NB4 (cell line): ENCODE measurements around the gene KAT7.
"Not testable (repeated sequence)": the region's sequence is repeated elsewhere in the genome, so short reads cannot be mapped to it uniquely, and the experiment has no call there.

Experiments
- DNase-seq: peaks from one replicate; pipeline ENCODE4 v3.0.0; 2010; ENCODE audit warnings: low read depth
- H3K4me3 ChIP-seq: one replicate; pipeline ENCODE4 v1.5.1; 2011; ENCODE audit warnings: mild to moderate bottlenecking, low read depth, low read length, moderate library complexity
- CTCF ChIP-seq: IDR thresholded peaks from one replicate; pipeline ENCODE4 v1.5.1; 2012; ENCODE audit warnings: low read depth, low read length
- MAX ChIP-seq: IDR thresholded peaks from 2 replicates; pipeline ENCODE4 v1.6.1; 2011; ENCODE audit warnings: low read depth, low read length
- MYC ChIP-seq: IDR thresholded peaks from 2 replicates; pipeline ENCODE4 v1.6.1; 2011; ENCODE audit warnings: low read depth, low read length
- POLR2A ChIP-seq: IDR thresholded peaks from 2 replicates; pipeline ENCODE4 v1.6.1; 2011; ENCODE audit warnings: mild to moderate bottlenecking; ENCODE audit not compliant: insufficient read length; ENCODE audit errors: extremely low read depth

The KAT7 gene

GRCh38 chr17:49822829-49823228 lies 34.3 kb downstream of the KAT7 start:
- no peak for DNase-seq

GRCh38 chr17:49823614-49824013 lies 35.1 kb downstream of the KAT7 start:
- H3K4me3 ChIP-seq: no peak overlapping the region
- no peak for TF ChIP-seq CTCF
- no peak for TF ChIP-seq MYC
- TF ChIP-seq POLR2A: no peak
- no peak for TF ChIP-seq MAX
- DNase-seq: no peak

More at GRCh38 chr17:49822829-49823228, 34.3 kb downstream of the KAT7 start:
- TF ChIP-seq MAX (no peak), MYC (no peak)
- no peak overlapping the region for H3K4me3 ChIP-seq

- no peak overlapping the region for H3K4me3 ChIP-seq
- no peak for TF ChIP-seq POLR2A
- no peak for TF ChIP-seq CTCF
- no peak for TF ChIP-seq MYC
- no peak for TF ChIP-seq MAX
- no peak for DNase-seq
Measured at GRCh38 chr17:49825645-49826044, 37.2 kb downstream of the KAT7 start.

DNA sequence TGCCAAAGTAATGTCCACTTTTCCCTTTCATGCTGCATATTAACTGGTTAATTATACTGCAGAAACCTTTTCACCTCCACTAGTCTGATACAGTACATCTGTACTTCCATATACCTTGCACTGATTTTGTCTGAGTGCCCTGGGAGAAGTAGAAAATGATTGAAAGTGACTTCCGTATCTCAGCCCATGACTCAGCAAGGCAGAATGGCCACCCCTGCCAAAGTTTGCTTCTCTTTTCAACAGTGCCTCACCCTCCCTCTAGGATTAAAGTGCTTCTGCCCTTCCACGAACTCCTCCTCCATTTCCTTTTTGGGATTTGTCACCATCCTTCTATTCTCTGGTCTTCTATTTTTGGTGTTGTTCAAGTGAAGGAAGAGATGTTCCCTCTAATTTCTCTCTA lies 39.8 kb downstream of the KAT7 start:
- DNase-seq, H3K4me3 ChIP-seq: not testable (repeated sequence)

- no peak for DNase-seq
- no peak overlapping the region for H3K4me3 ChIP-seq
- TF ChIP-seq MYC (no peak), POLR2A (no peak), CTCF (no peak), MAX (no peak)
Measured at GRCh38 chr17:49829026-49829425, 40.5 kb downstream of the KAT7 start.

- no peak for DNase-seq
- TF ChIP-seq MYC (no peak), POLR2A (no peak), CTCF (no peak), MAX (no peak)
- no peak overlapping the region for H3K4me3 ChIP-seq
Measured at GRCh38 chr17:49830605-49831004, 42.1 kb downstream of the KAT7 start.
